Endothelial cell of umbilical vein (primary cell): ENCODE results near the gene CIC. TPM values are rescaled to one million over a fixed set of nuclear protein-coding genes. Genes with fewer than 3 reads are reported as not detected.

Experiments
- BruUV-seq: library from RNA; stranded (reverse); fragments of 400-500 nt; replicated peaks from 2 replicates; lab custom pipeline; 2021; lab: Mats Ljungman, UMichigan
- CTCF ChIA-PET: fragments of 300-600, 350-600 bp; sonication (Branson Sonifier 250); formaldehyde crosslinking; loops from one replicate; lab custom pipeline; 2021; ENCODE audit warnings: antibody characterized with exemption, inconsistent platforms; lab: Charles Lee
- POLR2A ChIA-PET: fragments of 300-600, 350-600 bp; sonication (Branson Sonifier 250); formaldehyde crosslinking; loops from one replicate; lab custom pipeline; 2021; ENCODE audit warnings: antibody characterized with exemption, inconsistent platforms; lab: Charles Lee
- DNase-seq: peaks from one replicate; pipeline ENCODE4 v3.0.0-alpha.2; 2011; ENCODE audit warnings: low read depth, low spot score
- FAIRE-seq: peaks from 2 replicates; lab custom pipeline; 2011; peaks lifted over from hg19 to GRCh38; lab: Jason Lieb, UNC
- H2AFZ ChIP-seq: 2 replicates; pipeline ENCODE4 v1.6.0; 2012; ENCODE audit warnings: low read depth, low read length, control low read depth, inconsistent platforms
- H3K27ac ChIP-seq: 2 replicates; pipeline ENCODE4 v1.5.1; 2011; ENCODE audit warnings: low read depth, mild to moderate bottlenecking, control low read depth, low read length, moderate library complexity; ENCODE audit not compliant: insufficient read depth
- H3K27me3 ChIP-seq, 2 experiments: 2 replicates each; pipeline versions ENCODE4 v1.6.0 to v1.6.1; 2011; ENCODE audit warnings: low read length in 2 of 2, mixed read lengths in 1 of 2; ENCODE audit not compliant: control insufficient read depth in 2 of 2, insufficient read depth in 2 of 2
- H3K36me3 ChIP-seq, 2 experiments: 2 replicates in 1 of 2; 3 replicates in 1 of 2; pipeline ENCODE4 v1.5.1; 2011; ENCODE audit warnings: low read length in 2 of 2, mild to moderate bottlenecking in 1 of 2, moderate library complexity in 1 of 2; ENCODE audit not compliant: control insufficient read depth in 2 of 2, insufficient read depth in 2 of 2; ENCODE audit errors: extremely low read depth in 1 of 2
- H3K4me1 ChIP-seq: 3 replicates; pipeline ENCODE4 v1.5.1; 2011; ENCODE audit warnings: mild to moderate bottlenecking, low read length; ENCODE audit not compliant: control insufficient read depth, insufficient read depth; ENCODE audit errors: extremely low read depth
- H3K4me2 ChIP-seq: 2 replicates; pipeline ENCODE4 v1.6.1; 2011; ENCODE audit warnings: low read length, control low read depth, mixed read lengths; ENCODE audit not compliant: insufficient read depth
- H3K4me3 ChIP-seq, 3 experiments: fragments of 200-600 bp in 1 of 3; sonication (generic), shearing (Covaris generic) in 1 of 3; replicated peaks in 1 of 3; 2 replicates each; pipeline ENCODE4 v1.5.1; 2011 to 2016; ENCODE audit warnings: control low read depth in 3 of 3, low read length in 3 of 3, mild to moderate bottlenecking in 2 of 3, inconsistent platforms in 1 of 3, low read depth in 1 of 3, moderate library complexity in 1 of 3; ENCODE audit not compliant: insufficient read depth in 1 of 3
- H3K79me2 ChIP-seq: 2 replicates; pipeline ENCODE4 v1.6.0; 2012; ENCODE audit warnings: low read length, inconsistent platforms; ENCODE audit not compliant: control insufficient read depth, insufficient read depth
- H3K9ac ChIP-seq: replicated peaks from 2 replicates; pipeline ENCODE3; 2011; ENCODE audit warnings: low read length, control low read depth; ENCODE audit not compliant: insufficient read depth; ENCODE audit errors: extremely low read depth
- H3K9me1 ChIP-seq: replicated peaks from 3 replicates; pipeline ENCODE4 v1.6.0; 2011; ENCODE audit warnings: mild to moderate bottlenecking, low read length; ENCODE audit not compliant: control insufficient read depth, insufficient read depth; ENCODE audit errors: extremely low read depth
- H3K9me3 ChIP-seq: replicated peaks from 2 replicates; pipeline ENCODE4 v1.5.1; 2012; ENCODE audit warnings: low read length, inconsistent platforms; ENCODE audit not compliant: control insufficient read depth, insufficient read depth
- H4K20me1 ChIP-seq: replicated peaks from 2 replicates; pipeline ENCODE3; 2011; ENCODE audit warnings: mild to moderate bottlenecking, low read length; ENCODE audit not compliant: control insufficient read depth, insufficient read depth; ENCODE audit errors: extremely low read depth
- CTCF ChIP-seq, 2 donors: IDR thresholded peaks; 1 replicate in 1 of 2; 2 replicates in 1 of 2; pipeline ENCODE4 v1.5.1; 2011; ENCODE audit warnings: low read length in 2 of 2, mild to moderate bottlenecking in 2 of 2, moderate library complexity in 2 of 2, control low read depth in 1 of 2, inconsistent platforms in 1 of 2, low read depth in 1 of 2; ENCODE audit not compliant: insufficient read depth in 1 of 2; ENCODE audit errors: extremely low read depth in 1 of 2
- EZH2 ChIP-seq: IDR thresholded peaks from 2 replicates; pipeline ENCODE4 v1.6.1; 2012; ENCODE audit warnings: borderline replicate concordance, low read depth, mild to moderate bottlenecking, moderate library complexity, low read length, inconsistent platforms; ENCODE audit not compliant: severe bottlenecking
- FOS ChIP-seq: IDR thresholded peaks from 2 replicates; pipeline ENCODE4 v1.6.1; 2011; ENCODE audit warnings: mild to moderate bottlenecking, low read length, moderate library complexity, borderline replicate concordance; ENCODE audit not compliant: insufficient read depth
- GATA2 ChIP-seq: IDR thresholded peaks from 2 replicates; pipeline ENCODE4 v1.7.0; 2011; ENCODE audit warnings: low read depth, mild to moderate bottlenecking, moderate library complexity, mixed read lengths, low read length; ENCODE audit not compliant: insufficient read length, insufficient read depth
- JUN ChIP-seq: IDR thresholded peaks from 2 replicates; pipeline ENCODE4 v1.6.1; 2011; ENCODE audit warnings: borderline replicate concordance, low read depth; ENCODE audit not compliant: insufficient read length, insufficient read depth
- MAX ChIP-seq: IDR thresholded peaks from 2 replicates; pipeline ENCODE4 v1.6.1; 2011; ENCODE audit not compliant: insufficient read depth, insufficient read length
- MYC ChIP-seq: IDR thresholded peaks from one replicate; pipeline ENCODE4 v1.6.1; 2011; ENCODE audit warnings: mild to moderate bottlenecking, low read depth, low read length
- POLR2A ChIP-seq: IDR thresholded peaks from 2 replicates; pipeline ENCODE4 v1.6.1; 2012; ENCODE audit warnings: low read depth, mild to moderate bottlenecking, control low read depth, low read length
- POLR2AphosphoS5 ChIP-seq: IDR thresholded peaks from 2 replicates; pipeline ENCODE4 v1.6.1; 2012; ENCODE audit warnings: low read depth, mild to moderate bottlenecking, control low read depth, low read length, moderate library complexity; ENCODE audit not compliant: insufficient read depth
- dilution Hi-C: fragments of 300-500 bp; cut with MboI; formaldehyde crosslinking; loops from one replicate; pipeline ENCODE4 v1.15.0; 2019; ENCODE audit warnings: low sequenced_read_pairs; ENCODE audit not compliant: extremely low pct_ligation_motif_present
- intact Hi-C: fragments of 100-400 bp; cut with micrococcal nuclease; formaldehyde crosslinking; loops from one replicate; pipeline ENCODE4 v1.10.0; 2022
- polyA plus RNA-seq, 4 experiments: library from polyadenylated mRNA; depleted of rRNA in 3 of 4; stranded (reverse) in 3 of 4; unstranded in 1 of 4; fragments of >200 nt; gene quantifications; 2 replicates each; pipeline versions ENCODE4 v1.2.1 to v1.2.3, GENCODE V29; 2011 to 2012; ENCODE audit warnings: missing spikeins in 1 of 4
- total RNA-seq: library from RNA; stranded (reverse); gene quantifications from 2 replicates; pipeline ENCODE4 v1.2.3, GENCODE V29; 2021

Gene CIC
- total and polyA plus RNA-seq, 2 donors (not counting 3 experiments of a cell fraction or from before 2014, with no cell fraction given): 18.4 to 86.0 TPM

- TF ChIP-seq GATA2: no peak
- TF ChIP-seq FOS: peak; percentile 26
- TF ChIP-seq MYC: peak; percentile 77
- TF ChIP-seq CTCF (IDR thresholded peaks at IDR 0.05; ENCODE audit: extremely low read depth in 1 of 2, insufficient read depth in 1 of 2, low read depth in 1 of 2, low read length in 2 of 2): no peak
- TF ChIP-seq POLR2AphosphoS5: peak; percentile 84
- peak; percentile 5 for TF ChIP-seq JUN
- peak; percentile 90 for TF ChIP-seq POLR2A
- peak; percentile 35 for TF ChIP-seq MAX
- no peak for TF ChIP-seq EZH2
- Histone ChIP-seq H3K9ac (peak within 1 kb of the TSS; percentile 85), H3K36me3 (peaks cover 0 to 9% of the 10 kb centered on the region in 2 experiments), H3K9me1 (no peaks in the 10 kb centered on the region), H3K9me3 (no peaks in the 10 kb centered on the region), H3K27ac (peak within 1 kb of the TSS; percentile 57), H3K4me1 (peaks cover 30% of the 10 kb centered on the region), H3K27me3 (no peaks in the 10 kb centered on the region), H2AFZ (peak within 1 kb of the TSS; percentile 74), H3K4me3 (peak within 1 kb of the TSS; percentile 69 to 95 (median 92)), H3K79me2 (peaks cover 32% of the 10 kb centered on the region), H3K4me2 (peak within 1 kb of the TSS; percentile 83), H4K20me1 (no peaks in the 10 kb centered on the region)
- dilution Hi-C loops (no loop called here), intact Hi-C loops (loop anchor here (1.0 kb wide), 3 partner anchors 22 to 179 kb away; partner anchors contain the start of gene ZNF526)
- FAIRE-seq (peak; percentile 100), DNase-seq (peak; percentile 99)
- CTCF ChIA-PET: interaction anchor here (0.7 to 11.8 kb wide), 15 partner anchors 9 to 159 kb away, joined by 3 to 365 read pairs (median 4); partner anchors contain the start of genes ERF and ZNF526
- POLR2A ChIA-PET: interaction anchor here (0.6 to 1.8 kb wide), 8 partner anchors 8 to 181 kb away, joined by 3 to 11 read pairs (median 6); partner anchors contain the start of genes PAFAH1B3 and PRR19
- no TSS peak for BruUV-seq
These were observed 26.3 kb upstream of the CIC start, which contains the start of gene GSK3A for GRCh38 chr19:42242512-42243409. GSK3A (minus strand) TSS chr19:42242602; CDS start chr19:42242465, 137 bp downstream.
